ENCODE measurements around the gene ALPG.
"Not testable (repeated sequence)": the region's sequence is repeated elsewhere in the genome, so short reads cannot be mapped to it uniquely, and the experiment has no call there.

Gene ALPG

GRCh38 chr2:232406556-232407310, at the start of gene ALPG:
ALPG (plus strand) TSS chr2:232406844; CDS start chr2:232406895, 51 bp downstream.
- no peak for DNase-seq

- no peak for DNase-seq
Observed at GRCh38 chr2:232361646-232362045, 45.0 kb upstream of the ALPG start.

- DNase-seq: no peak
Observed at GRCh38 chr2:232362174-232362900, 44.3 kb upstream of the ALPG start.

- DNase-seq: not testable (repeated sequence)
Observed at GRCh38 chr2:232363064-232363783, 43.4 kb upstream of the ALPG start.

- DNase-seq: no peak
Observed at GRCh38 chr2:232363784-232364615, 42.6 kb upstream of the ALPG start.

GRCh38 chr2:232364806-232365594, 41.6 kb upstream of the ALPG start:
- DNase-seq: not testable (repeated sequence)

- no peak for DNase-seq
Observed at GRCh38 chr2:232365621-232366321, 40.9 kb upstream of the ALPG start.

GRCh38 chr2:232366461-232366860, 40.2 kb upstream of the ALPG start:
- DNase-seq: not testable (repeated sequence)

GRCh38 chr2:232367016-232367415, 39.6 kb upstream of the ALPG start:
- no peak for DNase-seq

GRCh38 chr2:232367591-232368233, 38.9 kb upstream of the ALPG start:
- DNase-seq: no peak

GRCh38 chr2:232368311-232368731, 38.3 kb upstream of the ALPG start:
- DNase-seq: no peak

- DNase-seq: no peak
Observed at GRCh38 chr2:232369126-232369951, 37.3 kb upstream of the ALPG start.

- not testable (repeated sequence) for DNase-seq
Observed at GRCh38 chr2:232370007-232370406, 36.6 kb upstream of the ALPG start.

GRCh38 chr2:232372231-232373208, 34.1 kb upstream of the ALPG start:
- no peak for DNase-seq

- DNase-seq: no peak
Observed at GRCh38 chr2:232374356-232374755, 32.3 kb upstream of the ALPG start.

- DNase-seq: no peak
Observed at GRCh38 chr2:232375164-232375563, 31.5 kb upstream of the ALPG start.

GRCh38 chr2:232376260-232376659, 30.4 kb upstream of the ALPG start:
- DNase-seq: no peak

GRCh38 chr2:232376713-232377112, 29.9 kb upstream of the ALPG start:
- no peak for DNase-seq
